HUDEP-2 (cell line): ENCODE data around the gene SLC35F3.
"Not testable (repeated sequence)": the region's sequence is repeated elsewhere in the genome, so short reads cannot be mapped to it uniquely, and the experiment has no call there.

Source experiments
- DNase-seq, 76 experiments: peaks; one replicate each; lab custom pipeline; 2025; ENCODE audit not compliant: unreplicated experiment in 76 of 76; lab: John Stamatoyannopoulos, UW

Gene SLC35F3

GRCh38 chr1:234240680-234241079 is 336.2 kb downstream of the SLC35F3 start:
- DNase-seq, result no peak

GRCh38 chr1:234241941-234242490 is 337.5 kb downstream of the SLC35F3 start:
- DNase-seq, result no peak

- no peak for DNase-seq
Measured at GRCh38 chr1:234243521-234244260, 339.2 kb downstream of the SLC35F3 start.

- DNase-seq, result no peak
Measured at GRCh38 chr1:234244482-234244881, 340.0 kb downstream of the SLC35F3 start.

- no peak for DNase-seq
Measured at GRCh38 chr1:234246638-234247116, 342.2 kb downstream of the SLC35F3 start.

GRCh38 chr1:234247746-234248145 is 343.3 kb downstream of the SLC35F3 start:
- not testable (repeated sequence) for DNase-seq

- DNase-seq, result no peak
Measured at GRCh38 chr1:234250747-234251146, 346.3 kb downstream of the SLC35F3 start.

- no peak for DNase-seq
Measured at GRCh38 chr1:234253732-234254131, 349.3 kb downstream of the SLC35F3 start.

GRCh38 chr1:234256359-234256758 is 351.9 kb downstream of the SLC35F3 start:
- no peak for DNase-seq

- no peak for DNase-seq
Measured at GRCh38 chr1:234258071-234258470, 353.6 kb downstream of the SLC35F3 start.

GRCh38 chr1:234260578-234260977 is 356.1 kb downstream of the SLC35F3 start:
- DNase-seq, result no peak

GRCh38 chr1:234261545-234261944 is 357.1 kb downstream of the SLC35F3 start:
- DNase-seq, result no peak

GRCh38 chr1:234262007-234262753 is 357.7 kb downstream of the SLC35F3 start:
- DNase-seq, result no peak

- DNase-seq, result no peak
Measured at GRCh38 chr1:234262754-234263105, 358.3 kb downstream of the SLC35F3 start.

- no peak for DNase-seq
Measured at GRCh38 chr1:234264832-234265231, 360.4 kb downstream of the SLC35F3 start.

GRCh38 chr1:234265321-234265720 is 360.8 kb downstream of the SLC35F3 start:
- no peak for DNase-seq

- no peak for DNase-seq
Measured at GRCh38 chr1:234265861-234266260, 361.4 kb downstream of the SLC35F3 start.

GRCh38 chr1:234270093-234270492 is 365.6 kb downstream of the SLC35F3 start:
- DNase-seq, result no peak

GRCh38 chr1:234270581-234271242 is 366.2 kb downstream of the SLC35F3 start:
- no peak for DNase-seq

- no peak for DNase-seq
Measured at GRCh38 chr1:234271243-234271606, 366.7 kb downstream of the SLC35F3 start.

GRCh38 chr1:234272656-234273312 is 368.3 kb downstream of the SLC35F3 start:
- no peak for DNase-seq
